ENCODE measurements around the gene SLC35E1.

- TF ChIP-seq POLR2A (IDR thresholded peaks at IDR 0.05) (no peak), POLR2AphosphoS5 (IDR thresholded peaks at IDR 0.05) (no peak)
Measured at GRCh38 chr19:16611121-16611520, 38.9 kb upstream of the SLC35E1 start.

Measured in breast epithelium (tissue), 3 donors.